Thyroid gland (tissue), 4 donors: ENCODE measurements around the gene SLC38A11. TPM values are rescaled to one million over a fixed set of nuclear protein-coding genes. Genes with fewer than 3 reads are reported as not detected.
"Not testable (repeated sequence)": the region's sequence is repeated elsewhere in the genome, so short reads cannot be mapped to it uniquely, and the experiment has no call there.

Experiments
- DNase-seq, 2 donors: peaks; one replicate each; pipeline ENCODE4 v3.0.0-alpha.2; 2019
- H3K27ac ChIP-seq, 3 donors: fragments of 200-600 bp; sonication (generic); 1 replicate in 2 of 3; 2 replicates in 1 of 3; pipeline ENCODE4 v1.5.1; 2016 to 2019; ENCODE audit warnings: mild to moderate bottlenecking in 1 of 3, moderate library complexity in 1 of 3
- H3K27me3 ChIP-seq: fragments of 200-600 bp; sonication (generic); one replicate; pipeline ENCODE4 v1.5.1; 2019
- H3K36me3 ChIP-seq, 2 donors: fragments of 200-600 bp; sonication (generic); one replicate each; pipeline ENCODE4 v1.5.1; 2016 to 2019
- H3K4me1 ChIP-seq, 2 donors: fragments of 200-600 bp; sonication (generic); one replicate each; pipeline ENCODE4 v1.5.1; 2017 to 2019
- H3K4me3 ChIP-seq, 3 donors: fragments of 200-600 bp; sonication (generic); replicated peaks in 1 of 3; 1 replicate in 2 of 3; 2 replicates in 1 of 3; pipeline ENCODE4 v1.5.1; 2016; ENCODE audit warnings: mild to moderate bottlenecking in 1 of 3
- H3K9me3 ChIP-seq: fragments of 200-600 bp; sonication (generic); one replicate; pipeline ENCODE4 v1.5.1; 2017
- CTCF ChIP-seq, 6 experiments: fragments of 200-600 bp in 3 of 6; fragments of 450-650 bp in 3 of 6; sonication (generic) in 3 of 6; IDR thresholded peaks; one replicate each; pipeline ENCODE4 v1.5.1; 2016 to 2019; ENCODE audit warnings: antibody characterized with exemption in 6 of 6, mild to moderate bottlenecking in 2 of 6, inconsistent platforms in 1 of 6, moderate library complexity in 1 of 6
- POLR2A ChIP-seq, 2 donors: fragments of 450-650 bp; IDR thresholded peaks; one replicate each; pipeline ENCODE4 v1.6.1; 2017; ENCODE audit warnings: antibody characterized with exemption in 2 of 2, mild to moderate bottlenecking in 2 of 2, moderate library complexity in 1 of 2
- WGBS, 2 donors: methylation state at CpG; one replicate each; pipeline ENCODE4 v1.1.5; 2017; 5-methylcytosine and 5-hydroxymethylcytosine counted together
- intact Hi-C: fragments of 100-400 bp; cut with DNase I; formaldehyde crosslinking; loops from one replicate; pipeline ENCODE4 v1.15.1; 2023
- total RNA-seq, 4 donors: library from RNA; depleted of rRNA; stranded (reverse); fragments of >200 nt; gene quantifications; one replicate each; pipeline ENCODE4 v1.2.3, GENCODE V29; 2016

The SLC38A11 gene
- total RNA-seq, 4 donors from 2014 or later: 1.2 to 3.7 TPM; not detected in 2

GRCh38 chr2:164981217-164981990 lies 26.1 kb upstream of the SLC38A11 start:
- no peak overlapping the region for H3K4me3 ChIP-seq
- H3K9me3 ChIP-seq: no peaks in the 10 kb centered on the region
- intact Hi-C loops: no loop called here
- TF ChIP-seq CTCF (IDR thresholded peaks at IDR 0.05) (no peak), POLR2A (IDR thresholded peaks at IDR 0.05) (no peak)
- 71 to 79% methylated on average over 7 of the region's 7 CpGs for WGBS, 2 donors
- DNase-seq: no peak
- no peaks in the 10 kb centered on the region for H3K36me3 ChIP-seq
- H3K27me3 ChIP-seq: no peaks in the 10 kb centered on the region
- H3K4me1 ChIP-seq: no peaks in the 10 kb centered on the region
- H3K27ac ChIP-seq: no peak overlapping the region

- H3K4me3 ChIP-seq, intact Hi-C loops, H3K36me3 ChIP-seq, H3K4me1 ChIP-seq, DNase-seq, H3K27me3 ChIP-seq, H3K27ac ChIP-seq, H3K9me3 ChIP-seq: not testable (repeated sequence)
- 72 to 86% methylated on average over 2 of the region's 2 CpGs for WGBS, 2 donors
Observed at GRCh38 chr2:164980688-164981087, 25.4 kb upstream of the SLC38A11 start.

GRCh38 chr2:164979113-164979512 lies 23.8 kb upstream of the SLC38A11 start:
- no peaks in the 10 kb centered on the region for H3K9me3 ChIP-seq
- no peak overlapping the region for H3K27ac ChIP-seq
- WGBS, 2 donors: 59 to 66% methylated on average over 2 of the region's 2 CpGs
- no peak for DNase-seq
- TF ChIP-seq POLR2A (IDR thresholded peaks at IDR 0.05) (no peak), CTCF (IDR thresholded peaks at IDR 0.05) (no peak)
- no peaks in the 10 kb centered on the region for H3K36me3 ChIP-seq
- no peak overlapping the region for H3K4me3 ChIP-seq
- H3K27me3 ChIP-seq: no peaks in the 10 kb centered on the region
- intact Hi-C loops: no loop called here
- H3K4me1 ChIP-seq: no peaks in the 10 kb centered on the region

GRCh38 chr2:164976875-164977470 lies 21.6 kb upstream of the SLC38A11 start:
- H3K36me3 ChIP-seq, H3K9me3 ChIP-seq, intact Hi-C loops, H3K4me1 ChIP-seq, H3K27me3 ChIP-seq, DNase-seq, H3K4me3 ChIP-seq, H3K27ac ChIP-seq: not testable (repeated sequence)
- 73 to 86% methylated on average over 5 of the region's 5 CpGs for WGBS, 2 donors

- 49 to 57% methylated on average over 3 of the region's 3 CpGs for WGBS, 2 donors
- intact Hi-C loops: no loop called here
- DNase-seq: no peak
- Histone ChIP-seq H3K27ac (no peak overlapping the region), H3K4me1 (no peaks in the 10 kb centered on the region), H3K27me3 (no peaks in the 10 kb centered on the region), H3K4me3 (no peak overlapping the region), H3K9me3 (no peaks in the 10 kb centered on the region), H3K36me3 (no peaks in the 10 kb centered on the region)
- TF ChIP-seq POLR2A (IDR thresholded peaks at IDR 0.05) (no peak), CTCF (IDR thresholded peaks at IDR 0.05) (no peak)
Observed at GRCh38 chr2:164976301-164976700, 21.0 kb upstream of the SLC38A11 start.

- no peak overlapping the region for H3K4me3 ChIP-seq
- WGBS, 2 donors: 15 to 28% methylated on average over 1 of the region's 1 CpG
- no peaks in the 10 kb centered on the region for H3K9me3 ChIP-seq
- H3K27me3 ChIP-seq: no peaks in the 10 kb centered on the region
- no peak for DNase-seq
- no peak overlapping the region for H3K27ac ChIP-seq
- TF ChIP-seq CTCF (IDR thresholded peaks at IDR 0.05) (no peak), POLR2A (IDR thresholded peaks at IDR 0.05) (no peak)
- intact Hi-C loops: no loop called here
- H3K4me1 ChIP-seq: no peaks in the 10 kb centered on the region
- H3K36me3 ChIP-seq: no peaks in the 10 kb centered on the region
Observed at GRCh38 chr2:164975891-164976290, 20.6 kb upstream of the SLC38A11 start.
